H1 (cell line): ENCODE data around the gene SESN1. TPM values are rescaled to one million over a fixed set of nuclear protein-coding genes. Genes with fewer than 3 reads are reported as not detected.

ENCODE experiments used
- CTCF ChIA-PET: fragments of 300-600 bp; sonication (Branson Sonifier 250); formaldehyde crosslinking; loops from one replicate; lab custom pipeline; 2021; ENCODE audit not compliant: partially characterized antibody; lab: Charles Lee
- POLR2A ChIA-PET: fragments of 300-600 bp; sonication (Branson Sonifier 250); formaldehyde crosslinking; loops from one replicate; lab custom pipeline; 2021; ENCODE audit warnings: inconsistent platforms; ENCODE audit not compliant: partially characterized antibody; lab: Charles Lee
- DNase-seq, 2 experiments: peaks; one replicate each; pipeline versions ENCODE4 v3.0.0 to v3.0.0-alpha.2; 2010 to 2022; ENCODE audit warnings: low spot score in 2 of 2, low read depth in 1 of 2, mixed read lengths in 1 of 2
- FAIRE-seq: peaks from 2 replicates; lab custom pipeline; 2011; peaks lifted over from hg19 to GRCh38; lab: Jason Lieb, UNC
- H2AFZ ChIP-seq: 2 replicates; pipeline ENCODE4 v1.8.1; 2012; ENCODE audit warnings: low read length, inconsistent platforms
- H2AK5ac ChIP-seq: 2 replicates; pipeline ENCODE4 v1.6.1; 2013; ENCODE audit warnings: low read depth, low read length
- H2BK120ac ChIP-seq: replicated peaks from 2 replicates; pipeline ENCODE3; 2013; ENCODE audit warnings: low read depth, low read length, inconsistent platforms
- H2BK12ac ChIP-seq: 2 replicates; pipeline ENCODE4 v1.6.1; 2013; ENCODE audit warnings: low read depth, low read length
- H2BK15ac ChIP-seq: 2 replicates; pipeline ENCODE4 v1.6.1; 2013; ENCODE audit warnings: low read length
- H2BK20ac ChIP-seq: 2 replicates; pipeline ENCODE4 v1.6.1; 2013; ENCODE audit warnings: low read length
- H2BK5ac ChIP-seq: 2 replicates; pipeline ENCODE4 v1.6.1; 2013; ENCODE audit warnings: low read depth, low read length
- H3K14ac ChIP-seq: 2 replicates; pipeline ENCODE4 v1.6.1; 2013; ENCODE audit warnings: inconsistent platforms; ENCODE audit not compliant: insufficient read length
- H3K18ac ChIP-seq: 2 replicates; pipeline ENCODE4 v1.6.1; 2013; ENCODE audit warnings: low read length; ENCODE audit errors: extremely low read depth
- H3K23ac ChIP-seq: 2 replicates; pipeline ENCODE4 v1.6.1; 2013; ENCODE audit warnings: inconsistent platforms; ENCODE audit not compliant: insufficient read length
- H3K23me2 ChIP-seq: 2 replicates; pipeline ENCODE4 v1.6.1; 2013; ENCODE audit warnings: low read depth, low read length
- H3K27ac ChIP-seq: 2 replicates; pipeline ENCODE4 v1.6.1; 2011; ENCODE audit warnings: low read depth, low read length, inconsistent platforms
- H3K27me3 ChIP-seq, 4 experiments: replicated peaks in 1 of 4; 1 replicate in 1 of 4; 2 replicates in 3 of 4; pipeline versions ENCODE4 v1.6.1 to v1.8.1; 2011 to 2013; ENCODE audit warnings: low read length in 3 of 4, mild to moderate bottlenecking in 3 of 4, inconsistent platforms in 2 of 4, mixed read lengths in 2 of 4, moderate library complexity in 1 of 4; ENCODE audit not compliant: control insufficient read depth in 3 of 4, insufficient read depth in 3 of 4; ENCODE audit errors: extremely low read depth in 1 of 4
- H3K36me3 ChIP-seq, 4 experiments: 2 replicates each; pipeline versions ENCODE4 v1.6.1 to v1.8.1; 2011 to 2013; ENCODE audit warnings: mild to moderate bottlenecking in 4 of 4, low read length in 3 of 4, moderate library complexity in 2 of 4, control low read depth in 1 of 4, inconsistent platforms in 1 of 4; ENCODE audit not compliant: insufficient read depth in 4 of 4, control insufficient read depth in 2 of 4
- H3K4ac ChIP-seq: replicated peaks from 2 replicates; pipeline ENCODE3; 2013; ENCODE audit warnings: low read length, low read depth, mixed read lengths, inconsistent platforms; ENCODE audit not compliant: insufficient read length
- H3K4me1 ChIP-seq, 4 experiments: replicated peaks in 1 of 4; 1 replicate in 1 of 4; 2 replicates in 3 of 4; pipeline versions ENCODE4 v1.6.1 to v1.8.1; 2011 to 2013; ENCODE audit warnings: low read length in 3 of 4, inconsistent platforms in 2 of 4, mixed read lengths in 1 of 4; ENCODE audit not compliant: insufficient read depth in 4 of 4, control insufficient read depth in 3 of 4
- H3K4me2 ChIP-seq, 2 experiments: 2 replicates each; pipeline versions ENCODE4 v1.6.1 to v1.8.1; 2011 to 2013; ENCODE audit warnings: low read depth in 2 of 2, low read length in 2 of 2, control low read depth in 1 of 2, inconsistent platforms in 1 of 2, mild to moderate bottlenecking in 1 of 2; ENCODE audit not compliant: insufficient read depth in 1 of 2
- H3K4me3 ChIP-seq, 4 experiments: fragments of 200-600, 300-600 bp in 1 of 4; sonication (generic), shearing (Covaris generic), sonication (Bioruptor Twin) in 1 of 4; 2 replicates each; pipeline versions ENCODE4 v1.5.1 to v1.8.1; 2011 to 2016; ENCODE audit warnings: low read length in 4 of 4, low read depth in 3 of 4, control low read depth in 2 of 4, inconsistent platforms in 2 of 4, mild to moderate bottlenecking in 2 of 4, mixed read lengths in 1 of 4, moderate library complexity in 1 of 4; ENCODE audit not compliant: insufficient read depth in 2 of 4; ENCODE audit errors: extremely low read depth in 1 of 4
- H3K56ac ChIP-seq: replicated peaks from 2 replicates; pipeline ENCODE3; 2013; ENCODE audit warnings: low read depth, mild to moderate bottlenecking, mixed read lengths, low read length, inconsistent platforms; ENCODE audit not compliant: insufficient read length
- H3K79me1 ChIP-seq: 2 replicates; pipeline ENCODE4 v1.6.1; 2013; ENCODE audit warnings: low read depth, low read length, control low read depth
- H3K79me2 ChIP-seq, 2 experiments: 2 replicates each; pipeline versions ENCODE4 v1.6.1 to v1.8.1; 2012 to 2013; ENCODE audit warnings: low read length in 2 of 2, mild to moderate bottlenecking in 2 of 2, inconsistent platforms in 1 of 2; ENCODE audit not compliant: insufficient read depth in 2 of 2, control insufficient read depth in 1 of 2
- H3K9ac ChIP-seq, 4 experiments: replicated peaks in 1 of 4; 1 replicate in 1 of 4; 2 replicates in 3 of 4; pipeline versions ENCODE4 v1.6.1 to v1.8.1; 2011 to 2013; ENCODE audit warnings: low read depth in 3 of 4, low read length in 3 of 4, control low read depth in 2 of 4, mild to moderate bottlenecking in 2 of 4, moderate library complexity in 2 of 4, inconsistent platforms in 1 of 4; ENCODE audit errors: extremely low read depth in 1 of 4
- H3K9me3 ChIP-seq, 2 experiments: 2 replicates each; pipeline versions ENCODE4 v1.6.1 to v1.8.1; 2012 to 2013; ENCODE audit warnings: mild to moderate bottlenecking in 2 of 2, moderate library complexity in 2 of 2, control low read depth in 1 of 2, inconsistent platforms in 1 of 2, low read depth in 1 of 2, low read length in 1 of 2, mixed read lengths in 1 of 2; ENCODE audit not compliant: insufficient read depth in 2 of 2
- H4K20me1 ChIP-seq, 2 experiments: replicated peaks in 1 of 2; 2 replicates each; pipeline versions ENCODE3 to v1.8.1; 2011 to 2013; ENCODE audit warnings: inconsistent platforms in 2 of 2, low read length in 2 of 2, mild to moderate bottlenecking in 1 of 2; ENCODE audit not compliant: insufficient read depth in 2 of 2, control insufficient read depth in 1 of 2
- H4K5ac ChIP-seq: 2 replicates; pipeline ENCODE4 v1.6.1; 2013; ENCODE audit warnings: low read length, low read depth, mixed read lengths, inconsistent platforms; ENCODE audit not compliant: insufficient read length
- H4K8ac ChIP-seq: 2 replicates; pipeline ENCODE4 v1.8.0; 2013; ENCODE audit warnings: mild to moderate bottlenecking, moderate library complexity, low read length, inconsistent platforms; ENCODE audit not compliant: insufficient read depth; ENCODE audit errors: extremely low read depth
- H4K91ac ChIP-seq: replicated peaks from 2 replicates; pipeline ENCODE3; 2013; ENCODE audit warnings: low read length, mixed read lengths, inconsistent platforms; ENCODE audit not compliant: insufficient read length
- BACH1 ChIP-seq: IDR thresholded peaks from 2 replicates; pipeline ENCODE4 v1.6.1; 2012; ENCODE audit warnings: low read length, improper control_type of control experiment
- BRCA1 ChIP-seq: IDR thresholded peaks from 2 replicates; pipeline ENCODE4 v1.6.1; 2012; ENCODE audit warnings: low read depth, low read length, improper control_type of control experiment
- CHD2 ChIP-seq: IDR thresholded peaks from 2 replicates; pipeline ENCODE4 v1.6.1; 2012; ENCODE audit warnings: low read length, improper control_type of control experiment
- CTBP2 ChIP-seq: IDR thresholded peaks from 2 replicates; pipeline ENCODE4 v1.7.0; 2011; ENCODE audit warnings: borderline replicate concordance, mild to moderate bottlenecking, moderate library complexity, mixed read lengths, low read length; ENCODE audit not compliant: insufficient read depth, insufficient read length
- EP300 ChIP-seq, 2 experiments: IDR thresholded peaks; 1 replicate in 1 of 2; 2 replicates in 1 of 2; pipeline ENCODE4 v1.6.1; 2011 to 2012; ENCODE audit warnings: low read depth in 2 of 2, low read length in 2 of 2, mild to moderate bottlenecking in 2 of 2, borderline replicate concordance in 1 of 2, inconsistent platforms in 1 of 2, moderate library complexity in 1 of 2
- GTF2F1 ChIP-seq: IDR thresholded peaks from 2 replicates; pipeline ENCODE4 v1.6.1; 2012; ENCODE audit warnings: low read depth, low read length, improper control_type of control experiment, borderline replicate concordance
- HDAC2 ChIP-seq, 2 experiments: fragments of 300-600 bp in 1 of 2; sonication (generic) in 1 of 2; IDR thresholded peaks; 2 replicates each; pipeline ENCODE4 v1.6.1; 2011 to 2012; ENCODE audit warnings: low read depth in 2 of 2, low read length in 2 of 2, mild to moderate bottlenecking in 2 of 2, moderate library complexity in 2 of 2, borderline replicate concordance in 1 of 2, inconsistent platforms in 1 of 2
- KDM1A ChIP-seq: fragments of 200-600, 300-600 bp; sonication (generic); IDR thresholded peaks from 2 replicates; pipeline ENCODE4 v1.7.1; 2016; ENCODE audit warnings: mild to moderate bottlenecking, low read length, borderline replicate concordance
- MAFK ChIP-seq: IDR thresholded peaks from 2 replicates; pipeline ENCODE4 v1.6.1; 2012; ENCODE audit warnings: low read depth, mild to moderate bottlenecking, improper control_type of control experiment, low read length
- NANOG ChIP-seq: IDR thresholded peaks from 2 replicates; pipeline ENCODE4 v1.6.1; 2011; ENCODE audit warnings: low read length, low read depth, mild to moderate bottlenecking, inconsistent platforms; ENCODE audit not compliant: insufficient read depth, poor library complexity, severe bottlenecking
- POLR2A ChIP-seq, 2 experiments: IDR thresholded peaks; 1 replicate in 1 of 2; 2 replicates in 1 of 2; pipeline ENCODE4 v1.6.1; 2011; ENCODE audit warnings: low read depth in 2 of 2, low read length in 2 of 2, mild to moderate bottlenecking in 2 of 2; ENCODE audit errors: control extremely low read depth in 1 of 2
- POU5F1 ChIP-seq: IDR thresholded peaks from 2 replicates; pipeline ENCODE4 v1.6.1; 2011; ENCODE audit warnings: low read depth, mild to moderate bottlenecking, low read length, moderate library complexity
- SIX5 ChIP-seq: IDR thresholded peaks from 2 replicates; pipeline ENCODE4 v1.6.1; 2011; ENCODE audit warnings: mild to moderate bottlenecking, low read depth, low read length
- SRF ChIP-seq: IDR thresholded peaks from 2 replicates; pipeline ENCODE4 v1.6.1; 2011; ENCODE audit warnings: mild to moderate bottlenecking, low read depth, low read length, moderate library complexity
- SUZ12 ChIP-seq: fragments of 200-600 bp; sonication (generic); IDR thresholded peaks from 2 replicates; pipeline ENCODE4 v1.6.1; 2012; ENCODE audit warnings: mild to moderate bottlenecking, inconsistent platforms, low read length, moderate library complexity, mixed read lengths
- WGBS, 2 experiments: shearing (Covaris generic) in 1 of 2; methylation state at CpG; one replicate each; pipeline versions ENCODE4 v1.1.6 to v1.1.7; 2013 to 2015; ENCODE audit warnings: low lambda C conversion rate in 2 of 2, mixed read lengths in 2 of 2, inconsistent platforms in 1 of 2, low coverage in 1 of 2, missing lambda C conversion rate in 1 of 2; ENCODE audit not compliant: insufficient replicate concordance in 2 of 2, insufficient coverage in 1 of 2, insufficient read length in 1 of 2; ENCODE audit errors: extremely low coverage in 1 of 2, missing lambda C conversion rate in 1 of 2; 5-methylcytosine and 5-hydroxymethylcytosine counted together
- polyA plus RNA-seq, 7 experiments: library from polyadenylated mRNA; depleted of rRNA in 3 of 7; stranded (reverse) in 5 of 7; unstranded in 2 of 7; fragments of >200 nt in 5 of 7; fragments of 200-250 nt in 2 of 7; gene quantifications; 1 replicate in 5 of 7; 2 replicates in 1 of 7; 4 replicates in 1 of 7; pipeline versions ENCODE4 v1.2.1 to v1.2.3, GENCODE V29; 2011 to 2013; ENCODE audit warnings: missing spikeins in 2 of 7, mixed read lengths in 2 of 7
- total RNA-seq: library from RNA; stranded (reverse); fragmentation: NEBNext Ultra II Directional; extraction: Animal tissue kit (Norgen Biotek cat#: 25700); gene quantifications from 2 replicates; pipeline ENCODE4 v1.2.1, GENCODE V29; 2021

Gene SESN1
- total and polyA plus RNA-seq, 2 of the 8 experiments (the other 6 are each of a cell fraction or from before 2014, with no cell fraction given) = 12.8 to 15.6 TPM

DNA sequence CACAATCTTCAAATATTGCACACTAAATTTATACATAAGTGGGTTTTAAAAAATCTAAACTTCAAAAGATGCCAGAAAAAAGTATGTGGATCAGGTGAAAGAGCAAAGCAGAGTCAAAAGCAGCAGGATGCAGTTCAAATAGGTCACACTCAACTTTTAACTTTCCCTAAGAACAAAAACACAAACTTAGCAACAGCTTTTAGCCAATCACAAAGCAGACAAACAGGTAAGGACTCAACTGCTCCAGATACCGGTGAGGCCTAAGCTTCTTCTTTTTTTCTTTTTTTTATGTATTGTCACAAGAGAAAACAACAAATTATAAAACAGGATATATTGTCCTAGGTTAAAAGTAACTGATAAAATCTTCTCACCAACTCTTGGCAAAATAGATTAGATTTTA, 74.7 kb downstream of the SESN1 start:
- Histone ChIP-seq H3K27ac (no peak overlapping the region), H3K18ac (no peak overlapping the region), H3K79me1 (no peaks in the 10 kb centered on the region), H3K23ac (no peak overlapping the region), H3K36me3 (no peaks in the 10 kb centered on the region), H3K27me3 (no peaks in the 10 kb centered on the region), H2AK5ac (no peak overlapping the region), H3K4me1 (peaks cover 0 to 2% (median 0%) of the 10 kb centered on the region in 4 experiments; a peak in 1 of 7 replicates), H2BK20ac (no peak overlapping the region), H3K4me3 (no peak overlapping the region), H3K4me2 (no peak overlapping the region), H2BK5ac (no peak overlapping the region), H3K56ac (no peak overlapping the region), H2BK12ac (no peak overlapping the region), H4K8ac (no peak overlapping the region), H4K5ac (no peak overlapping the region), H3K14ac (no peak overlapping the region), H3K9me3 (no peaks in the 10 kb centered on the region), H4K91ac (no peak overlapping the region), H2BK120ac (no peak overlapping the region), H3K9ac (no peak overlapping the region), H3K23me2 (no peaks in the 10 kb centered on the region), H3K4ac (no peak overlapping the region), H2AFZ (no peak overlapping the region), H2BK15ac (no peak overlapping the region), H4K20me1 (no peaks in the 10 kb centered on the region), H3K79me2 (no peaks in the 10 kb centered on the region)
- FAIRE-seq (peak; percentile 7), DNase-seq (no peak)
- POLR2A ChIA-PET = interaction anchor here (2.4 kb wide), 1 partner anchor 11 kb away, joined by 8 read pairs; no protein-coding TSS in a partner anchor
- WGBS, 2 experiments = 63% methylated on average over 1 of the region's 1 CpG; no CpG with 5 or more reads in 1 of the 2 experiments
- CTCF ChIA-PET = no interaction called here
- no peak for TF ChIP-seq POU5F1
- no peak for TF ChIP-seq NANOG
- TF ChIP-seq SUZ12 = no peak
- TF ChIP-seq CTBP2 = no peak
- TF ChIP-seq KDM1A = no peak
- TF ChIP-seq SRF = no peak
- no peak for TF ChIP-seq POLR2A (IDR thresholded peaks at IDR 0.05; ENCODE audit: control extremely low read depth in 1 of 2, low read depth in 2 of 2, low read length in 2 of 2)
- no peak for TF ChIP-seq SIX5
- TF ChIP-seq EP300 (IDR thresholded peaks at IDR 0.05; ENCODE audit: borderline replicate concordance in 1 of 2, low read depth in 2 of 2, low read length in 2 of 2) = no peak
- TF ChIP-seq HDAC2 (IDR thresholded peaks at IDR 0.05; ENCODE audit: borderline replicate concordance in 1 of 2, low read depth in 2 of 2, low read length in 2 of 2) = no peak
- TF ChIP-seq MAFK = no peak
- TF ChIP-seq BACH1 = no peak
- TF ChIP-seq BRCA1 = no peak
- no peak for TF ChIP-seq GTF2F1
- no peak for TF ChIP-seq CHD2
